H7 (cell line): Measurements from ENCODE around the gene SUSD3. TPM values are rescaled to one million over a fixed set of nuclear protein-coding genes. Genes with fewer than 3 reads are reported as not detected.
A peak's percentile ranks its signal among the peaks of the same experiment; 100 is the strongest.
"Not testable (repeated sequence)": the region's sequence is repeated elsewhere in the genome, so short reads cannot be mapped to it uniquely, and the experiment has no call there.

Experiments
- DNase-seq: peaks from one replicate; pipeline ENCODE4 v3.0.0; 2012
- H3K27me3 ChIP-seq: 2 replicates; pipeline ENCODE4 v1.6.0; 2011; ENCODE audit warnings: mild to moderate bottlenecking, low read length; ENCODE audit not compliant: control insufficient read depth, insufficient read depth
- H3K36me3 ChIP-seq: replicated peaks from 2 replicates; pipeline ENCODE4 v1.5.1; 2011; ENCODE audit warnings: low read length; ENCODE audit not compliant: control insufficient read depth, insufficient read depth
- H3K4me3 ChIP-seq: 2 replicates; pipeline ENCODE4 v1.5.1; 2011; ENCODE audit warnings: low read depth, mild to moderate bottlenecking, control low read depth, low read length, moderate library complexity; ENCODE audit not compliant: insufficient read depth
- total RNA-seq: library from RNA; depleted of rRNA; stranded (reverse); fragments of >200 nt; shearing (Covaris generic); gene quantifications from 2 replicates; pipeline ENCODE4 v1.2.3, GENCODE V29; 2014

SUSD3 gene
- total RNA-seq, 1 experiment from 2014 or later: 20.3 TPM

- H3K36me3 ChIP-seq: peaks cover 2% of the 10 kb centered on the region
- no peak overlapping the region for H3K4me3 ChIP-seq
- peak; percentile 37 for DNase-seq
- H3K27me3 ChIP-seq: no peaks in the 10 kb centered on the region
Measured at GRCh38 chr9:93108291-93109041, 50.0 kb downstream of the SUSD3 start.

GRCh38 chr9:93110311-93110855, 51.9 kb downstream of the SUSD3 start:
- Histone ChIP-seq H3K36me3 (peaks cover 2% of the 10 kb centered on the region), H3K27me3 (no peaks in the 10 kb centered on the region), H3K4me3 (no peak overlapping the region)
- DNase-seq: peak; percentile 35

GRCh38 chr9:93111001-93111370, 52.5 kb downstream of the SUSD3 start:
- DNase-seq: peak; percentile 39
- H3K27me3 ChIP-seq: no peaks in the 10 kb centered on the region

GRCh38 chr9:93111371-93112115, 53.0 kb downstream of the SUSD3 start:
- DNase-seq: peak; percentile 51
- peaks cover 2% of the 10 kb centered on the region for H3K36me3 ChIP-seq
- no peak overlapping the region for H3K4me3 ChIP-seq
- H3K27me3 ChIP-seq: no peaks in the 10 kb centered on the region

More at GRCh38 chr9:93111001-93111370, 52.5 kb downstream of the SUSD3 start:
- H3K4me3 ChIP-seq: no peak overlapping the region
- H3K36me3 ChIP-seq: peaks cover 2% of the 10 kb centered on the region

GRCh38 chr9:93112116-93112863, 53.8 kb downstream of the SUSD3 start:
- Histone ChIP-seq H3K27me3 (no peaks in the 10 kb centered on the region), H3K4me3 (no peak overlapping the region), H3K36me3 (peaks cover 2% of the 10 kb centered on the region)
- DNase-seq: peak; percentile 52

- no peaks in the 10 kb centered on the region for H3K27me3 ChIP-seq
- no peak for DNase-seq
- H3K36me3 ChIP-seq: peaks cover 2% of the 10 kb centered on the region
- no peak overlapping the region for H3K4me3 ChIP-seq
Measured at GRCh38 chr9:93112864-93113389, 54.4 kb downstream of the SUSD3 start.

GRCh38 chr9:93114169-93114983, 55.9 kb downstream of the SUSD3 start:
- Histone ChIP-seq H3K4me3 (no peak overlapping the region), H3K36me3 (peaks cover 2% of the 10 kb centered on the region; the same call in 1 of the 2 replicates), H3K27me3 (no peaks in the 10 kb centered on the region)
- peak; percentile 57 for DNase-seq

- Histone ChIP-seq H3K4me3 (no peak overlapping the region), H3K36me3 (peaks cover 2% of the 10 kb centered on the region; the same call in 1 of the 2 replicates)
- no peak for DNase-seq
Measured at GRCh38 chr9:93114984-93115335, 56.5 kb downstream of the SUSD3 start.

GRCh38 chr9:93115486-93116071, 57.1 kb downstream of the SUSD3 start:
- no peaks in the 10 kb centered on the region for H3K27me3 ChIP-seq
- peaks cover 2% of the 10 kb centered on the region; the same call in 1 of the 2 replicates for H3K36me3 ChIP-seq
- no peak overlapping the region for H3K4me3 ChIP-seq
- no peak for DNase-seq

More at GRCh38 chr9:93114984-93115335, 56.5 kb downstream of the SUSD3 start:
- H3K27me3 ChIP-seq: no peaks in the 10 kb centered on the region

GRCh38 chr9:93116072-93116961, 57.8 kb downstream of the SUSD3 start:
- Histone ChIP-seq H3K36me3 (no peaks in the 10 kb centered on the region), H3K4me3 (no peak overlapping the region), H3K27me3 (no peaks in the 10 kb centered on the region)
- no peak for DNase-seq

GRCh38 chr9:93117521-93117920, 59.0 kb downstream of the SUSD3 start:
- H3K4me3 ChIP-seq, DNase-seq, H3K27me3 ChIP-seq, H3K36me3 ChIP-seq: not testable (repeated sequence)

GRCh38 chr9:93117924-93118862, 59.7 kb downstream of the SUSD3 start:
- H3K27me3 ChIP-seq: no peaks in the 10 kb centered on the region
- no peak for DNase-seq
- no peak overlapping the region for H3K4me3 ChIP-seq
- H3K36me3 ChIP-seq: no peaks in the 10 kb centered on the region
